ENCODE measurements around the gene SENP5. TPM values are rescaled to one million over a fixed set of nuclear protein-coding genes. Genes with fewer than 3 reads are reported as not detected.

Gene SENP5
- total RNA-seq, 1 experiment from 2014 or later, result 30.4 TPM

- Histone ChIP-seq H3K9ac (ENCODE audit: extremely low read depth, insufficient read length, low read length) (no peak overlapping the region), H3K56ac (ENCODE audit: insufficient read length, low read depth, low read length) (no peak overlapping the region), H3K27ac (ENCODE audit: insufficient read length, low read depth, low read length) (no peak overlapping the region), H2BK20ac (ENCODE audit: low read depth, low read length, poor library complexity, severe bottlenecking) (no peak overlapping the region), H3K27me3 (ENCODE audit: insufficient read depth, low read length) (peaks cover 41% of the 10 kb centered on the region), H2BK5ac (ENCODE audit: insufficient read length, low read length) (no peak overlapping the region), H3K14ac (ENCODE audit: insufficient read depth, low read length) (no peak overlapping the region), H2AK5ac (ENCODE audit: insufficient read length, low read length) (no peak overlapping the region), H2BK15ac (ENCODE audit: low read depth, low read length) (no peak overlapping the region), H3K18ac (ENCODE audit: insufficient read length, low read depth, low read length) (no peak overlapping the region), H3T11ph (ENCODE audit: low read length) (no peak overlapping the region), H3K23me2 (ENCODE audit: insufficient read length, low read depth, low read length, poor library complexity, severe bottlenecking) (no peaks in the 10 kb centered on the region), H4K20me1 (ENCODE audit: control insufficient read depth, insufficient read depth, insufficient read length) (no peaks in the 10 kb centered on the region), H4K8ac (replicated peaks; ENCODE audit: insufficient read length, low read depth, low read length) (no peak overlapping the region), H3K4me1 (ENCODE audit: insufficient read depth, low read length) (no peaks in the 10 kb centered on the region), H3K4ac (ENCODE audit: low read depth, low read length) (no peak overlapping the region), H4K5ac (ENCODE audit: insufficient read length, low read depth, low read length) (no peak overlapping the region), H4K91ac (ENCODE audit: insufficient read length, low read depth, low read length) (no peak overlapping the region), H3K79me1 (ENCODE audit: insufficient read depth, low read depth, low read length, poor library complexity, severe bottlenecking) (no peaks in the 10 kb centered on the region), H2BK120ac (ENCODE audit: low read depth, low read length, poor library complexity, severe bottlenecking) (no peak overlapping the region), H3K23ac (ENCODE audit: insufficient read length, low read depth, low read length) (no peak overlapping the region), H3K9me3 (ENCODE audit: control insufficient read depth, low read depth, low read length) (peaks cover 3% of the 10 kb centered on the region), H2AFZ (ENCODE audit: low read length) (no peak overlapping the region), H2BK12ac (ENCODE audit: insufficient read length, low read depth, low read length) (no peak overlapping the region), H3K4me2 (ENCODE audit: insufficient read depth, insufficient read length, low read length) (no peak overlapping the region), H3K79me2 (ENCODE audit: insufficient read depth, low read length) (no peaks in the 10 kb centered on the region)
- peaks cover 11 to 17% of the 10 kb centered on the region in 2 experiments for H3K9me3 Mint-ChIP-seq
- no peak overlapping the region for H3K27ac Mint-ChIP-seq
- TF ChIP-seq CTCF (conservative IDR thresholded peaks at IDR 0.05), result no peak
- peaks cover 3 to 13% of the 10 kb centered on the region in 2 experiments; a peak in 3 of 4 replicates for H3K4me1 Mint-ChIP-seq
- H3K36me3 Mint-ChIP-seq (ENCODE audit: insufficient read depth in 1 of 3, low read depth in 3 of 3), result peaks cover 0 to 8% (median 4%) of the 10 kb centered on the region in 3 experiments; a peak in 2 of 7 replicates
- WGBS (ENCODE audit: extremely low coverage, insufficient read length, low lambda C conversion rate), result no CpG with 5 or more reads among the region's 15 CpGs
- peaks cover 66% of the 10 kb centered on the region for H3K27me3 Mint-ChIP-seq (ENCODE audit: low read depth)
- no peak for DNase-seq
- H3K4me3 Mint-ChIP-seq, result peak overlapping the region; percentile 39 to 75
Observed at GRCh38 chr3:196970547-196971093, 102.9 kb downstream of the SENP5 start.

Measured in H9 (cell line).